Stomach (tissue), 9 donors: ENCODE measurements around the gene TBL1XR1. TPM values are rescaled to one million over a fixed set of nuclear protein-coding genes. Genes with fewer than 3 reads are reported as not detected.

Source experiments
- DNase-seq, 2 donors: peaks; one replicate each; pipeline versions ENCODE4 v3.0.0 to v3.0.0-alpha.2; 2013 to 2019
- H3K27ac ChIP-seq, 5 donors: fragments of 200-600 bp in 4 of 5; sonication (generic) in 4 of 5; one replicate each; pipeline ENCODE4 v1.5.1; 2013 to 2019; ENCODE audit warnings: mild to moderate bottlenecking in 1 of 5, moderate library complexity in 1 of 5
- H3K27me3 ChIP-seq, 3 donors: fragments of 200-600 bp; sonication (generic); one replicate each; pipeline ENCODE4 v1.5.1; 2017 to 2019; ENCODE audit warnings: mixed run types in 1 of 3
- H3K36me3 ChIP-seq, 4 donors: fragments of 200-600 bp; sonication (generic); 1 replicate in 3 of 4; 2 replicates in 1 of 4; pipeline ENCODE4 v1.5.1; 2016 to 2019
- H3K4me1 ChIP-seq, 4 donors: fragments of 200-600 bp; sonication (generic); one replicate each; pipeline ENCODE4 v1.5.1; 2016 to 2019
- H3K4me3 ChIP-seq, 4 donors: fragments of 200-600 bp; sonication (generic) in 3 of 4; one replicate each; pipeline ENCODE4 v1.5.1; 2016 to 2019; ENCODE audit warnings: mild to moderate bottlenecking in 1 of 4
- H3K9me3 ChIP-seq, 4 donors: fragments of 200-600 bp; sonication (generic); one replicate each; pipeline ENCODE4 v1.5.1; 2016 to 2019
- CTCF ChIP-seq, 7 experiments: fragments of 450-650 bp in 4 of 7; fragments of 200-600 bp in 3 of 7; sonication (generic) in 3 of 7; IDR thresholded peaks; one replicate each; pipeline ENCODE4 v1.5.1; 2016 to 2019; ENCODE audit warnings: antibody characterized with exemption in 7 of 7, control low read depth in 2 of 7, mild to moderate bottlenecking in 1 of 7
- EP300 ChIP-seq: sonication (generic); formaldehyde crosslinking; IDR thresholded peaks from one replicate; pipeline ENCODE4 v1.6.1; 2017; ENCODE audit warnings: antibody characterized with exemption
- POLR2A ChIP-seq, 4 donors: fragments of 450-650 bp; IDR thresholded peaks; one replicate each; pipeline ENCODE4 v1.6.1; 2016; ENCODE audit warnings: antibody characterized with exemption in 4 of 4, control low read depth in 2 of 4, mild to moderate bottlenecking in 1 of 4, moderate library complexity in 1 of 4
- POLR2AphosphoS5 ChIP-seq, 3 donors: sonication (generic); formaldehyde crosslinking; IDR thresholded peaks; one replicate each; pipeline ENCODE4 v1.6.1; 2016; ENCODE audit warnings: antibody characterized with exemption in 3 of 3
- WGBS, 5 donors: extraction: QIAGEN DNeasy Blood & Tissue Kit in 3 of 5; methylation state at CpG; one replicate each; pipeline versions ENCODE4 v1.1.5 to v1.1.7; 2013 to 2018; 5-methylcytosine and 5-hydroxymethylcytosine counted together
- intact Hi-C: fragments of 100-400 bp; cut with DNase I; formaldehyde crosslinking; loops from one replicate; pipeline ENCODE4 v1.15.1; 2023; ENCODE audit warnings: low total_unique reads
- polyA plus RNA-seq, 3 donors: library from polyadenylated mRNA; stranded (reverse); fragments of 200-250 nt; gene quantifications; one replicate each; pipeline ENCODE4 v1.2.3, GENCODE V29; 2013
- total RNA-seq, 5 donors: library from RNA; depleted of rRNA; stranded (reverse); fragments of >200 nt; gene quantifications; one replicate each; pipeline versions ENCODE4 v1.1.0 to v1.2.3, GENCODE V29; 2014 to 2016
- donor health status: healthy with polysubstance abuse.
- donor health status: Bipolar disorder and iron deficiency.
- donor health status: healthy.

The TBL1XR1 gene
- total and polyA plus RNA-seq, 8 donors: 11.6 to 217 (median 41.1) TPM

- TF ChIP-seq CTCF (IDR thresholded peaks at IDR 0.05): no peak
- no peak for TF ChIP-seq EP300
- no peak for TF ChIP-seq POLR2A (IDR thresholded peaks at IDR 0.05)
- no peak for TF ChIP-seq POLR2AphosphoS5 (IDR thresholded peaks at IDR 0.05)
- Histone ChIP-seq H3K4me3 (no peak overlapping the region), H3K27ac (no peak overlapping the region), H3K9me3 (no peaks in the 10 kb centered on the region), H3K27me3 (no peaks in the 10 kb centered on the region), H3K36me3 (no peaks in the 10 kb centered on the region), H3K4me1 (peaks cover 0 to 70% (median 34%) of the 10 kb centered on the region in 4 donors)
- 76 to 90% (median 81%) methylated on average over 10 of the region's 10 CpGs for WGBS, 5 donors
- no peak for DNase-seq
- intact Hi-C loops: no loop called here
Measured at GRCh38 chr3:177135841-177136492, 61.3 kb downstream of the TBL1XR1 start.

- Histone ChIP-seq H3K27ac (no peak overlapping the region), H3K36me3 (no peaks in the 10 kb centered on the region), H3K4me3 (no peak overlapping the region), H3K4me1 (peaks cover 0 to 71% (median 38%) of the 10 kb centered on the region in 4 donors), H3K9me3 (no peaks in the 10 kb centered on the region), H3K27me3 (no peaks in the 10 kb centered on the region)
- intact Hi-C loops: no loop called here
- TF ChIP-seq POLR2A (IDR thresholded peaks at IDR 0.05): no peak
- no peak for TF ChIP-seq EP300
- 79 to 93% (median 90%) methylated on average over 8 of the region's 8 CpGs for WGBS, 5 donors
- no peak for DNase-seq
Measured at GRCh38 chr3:177134816-177135210, 62.5 kb downstream of the TBL1XR1 start.

GRCh38 chr3:177133860-177134815 is 63.1 kb downstream of the TBL1XR1 start:
- Histone ChIP-seq H3K36me3 (no peaks in the 10 kb centered on the region), H3K4me3 (no peak overlapping the region), H3K9me3 (no peaks in the 10 kb centered on the region), H3K27me3 (no peaks in the 10 kb centered on the region), H3K4me1 (peaks cover 0 to 71% (median 41%) of the 10 kb centered on the region in 4 donors), H3K27ac (no peak overlapping the region)
- intact Hi-C loops: no loop called here
- no peak for DNase-seq
- TF ChIP-seq EP300: no peak
- no peak for TF ChIP-seq CTCF (IDR thresholded peaks at IDR 0.05)
- TF ChIP-seq POLR2A (IDR thresholded peaks at IDR 0.05): no peak
- TF ChIP-seq POLR2AphosphoS5 (IDR thresholded peaks at IDR 0.05): no peak
- WGBS, 5 donors: 70 to 84% (median 77%) methylated on average over 8 of the region's 8 CpGs

- Histone ChIP-seq H3K9me3 (no peaks in the 10 kb centered on the region), H3K27me3 (no peaks in the 10 kb centered on the region), H3K27ac (no peak overlapping the region), H3K36me3 (no peaks in the 10 kb centered on the region), H3K4me1 (peaks cover 0 to 69% (median 34%) of the 10 kb centered on the region in 4 donors), H3K4me3 (no peak overlapping the region)
- 61 to 76% (median 76%) methylated on average over 6 of the region's 6 CpGs for WGBS, 5 donors
- TF ChIP-seq CTCF (IDR thresholded peaks at IDR 0.05) (no peak), POLR2AphosphoS5 (IDR thresholded peaks at IDR 0.05) (no peak), EP300 (no peak), POLR2A (IDR thresholded peaks at IDR 0.05) (no peak)
- DNase-seq: no peak
- intact Hi-C loops: no loop called here
Measured at GRCh38 chr3:177131927-177132636, 65.2 kb downstream of the TBL1XR1 start.
